A549 (cell line): ENCODE results near the gene CDKN2AIPNL.

Experiments
- CEBPB ChIP-seq, 2 experiments: fragments of >200 bp in 1 of 2; sonication (Bioruptor Twin) in 1 of 2; formaldehyde crosslinking in 1 of 2; IDR thresholded peaks; 2 replicates each; pipeline ENCODE4 v1.6.1; 2012 to 2016
- EP300 ChIP-seq, 2 experiments: fragments of >200 bp; sonication (Bioruptor Twin); formaldehyde crosslinking; IDR thresholded peaks; 2 replicates in 1 of 2; 3 replicates in 1 of 2; pipeline ENCODE4 v1.6.1; 2016 to 2017
- NR3C1 ChIP-seq: fragments of >200 bp; sonication (Bioruptor Twin); formaldehyde crosslinking; IDR thresholded peaks from 3 replicates; pipeline ENCODE4 v1.6.1; 2017
- POLR2A ChIP-seq: IDR thresholded peaks from 2 replicates; pipeline ENCODE4 v1.6.1; 2012; ENCODE audit warnings: mild to moderate bottlenecking, low read length
- TFCP2L1 ChIP-seq: fragments of 250-450 bp; sonication (Bioruptor Pico); IDR thresholded peaks from 2 replicates; pipeline ENCODE4 v1.5.0; 2021; ENCODE audit warnings: mild to moderate bottlenecking
- TF ChIP-seq, protein P1 (sequence below): fragments of >200 bp; sonication (Bioruptor Twin); formaldehyde crosslinking; IDR thresholded peaks from 3 replicates; pipeline ENCODE4 v1.5.1; 2016
- TF ChIP-seq, protein P2 (sequence below): fragments of 250-450 bp; sonication (Bioruptor Pico); IDR thresholded peaks from 2 replicates; pipeline ENCODE4 v1.5.0; 2020; ENCODE audit warnings: low read depth, mild to moderate bottlenecking, moderate library complexity
- TF ChIP-seq, protein P3 (sequence below): IDR thresholded peaks from 2 replicates; pipeline ENCODE4 v1.6.1; 2012
- TF ChIP-seq, protein P4 (sequence below): fragments of 150-350 bp; IDR thresholded peaks from 2 replicates; pipeline ENCODE4 v1.6.1; 2014; ENCODE audit warnings: low read depth, mild to moderate bottlenecking, low read length
- TF ChIP-seq, protein P5 (sequence below): fragments of 200-600 bp; sonication (generic); IDR thresholded peaks from 2 replicates; pipeline ENCODE4 v1.6.1; 2016; ENCODE audit warnings: antibody characterized with exemption, mild to moderate bottlenecking, moderate library complexity

DNA sequence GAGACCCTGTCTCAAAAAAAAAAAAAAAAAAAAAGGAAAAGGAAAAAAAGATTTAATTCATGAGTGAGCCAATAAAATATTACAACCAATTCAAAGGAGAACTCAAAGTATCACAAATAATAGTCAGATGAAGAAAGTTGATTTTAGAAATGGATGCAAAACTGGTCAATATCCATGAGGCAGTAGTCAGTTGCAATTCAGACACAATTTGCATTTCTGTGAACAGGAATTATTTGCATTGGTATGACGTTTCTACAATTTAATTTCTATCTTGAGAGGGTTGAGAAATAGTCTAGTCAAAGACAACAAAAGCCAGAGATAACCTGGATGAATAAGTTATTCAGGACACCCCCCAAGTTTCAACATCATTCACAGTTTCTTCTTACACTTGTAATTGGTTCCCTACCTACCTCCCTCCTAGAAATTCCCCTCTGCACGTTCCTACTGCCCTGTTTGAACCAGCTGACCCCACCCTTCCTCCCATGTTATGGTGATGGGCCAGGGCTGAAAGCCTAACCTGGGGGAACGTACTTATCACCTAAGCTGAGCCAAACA lies 28.6 kb upstream of the CDKN2AIPNL start:
- TF ChIP-seq NR3C1 (no peak), POLR2A (no peak), EP300 (IDR thresholded peaks at IDR 0.05) (no peak), TFCP2L1 (no peak), CEBPB (IDR thresholded peaks at IDR 0.05) (no peak)
- TF ChIP-seq, protein P1, sequence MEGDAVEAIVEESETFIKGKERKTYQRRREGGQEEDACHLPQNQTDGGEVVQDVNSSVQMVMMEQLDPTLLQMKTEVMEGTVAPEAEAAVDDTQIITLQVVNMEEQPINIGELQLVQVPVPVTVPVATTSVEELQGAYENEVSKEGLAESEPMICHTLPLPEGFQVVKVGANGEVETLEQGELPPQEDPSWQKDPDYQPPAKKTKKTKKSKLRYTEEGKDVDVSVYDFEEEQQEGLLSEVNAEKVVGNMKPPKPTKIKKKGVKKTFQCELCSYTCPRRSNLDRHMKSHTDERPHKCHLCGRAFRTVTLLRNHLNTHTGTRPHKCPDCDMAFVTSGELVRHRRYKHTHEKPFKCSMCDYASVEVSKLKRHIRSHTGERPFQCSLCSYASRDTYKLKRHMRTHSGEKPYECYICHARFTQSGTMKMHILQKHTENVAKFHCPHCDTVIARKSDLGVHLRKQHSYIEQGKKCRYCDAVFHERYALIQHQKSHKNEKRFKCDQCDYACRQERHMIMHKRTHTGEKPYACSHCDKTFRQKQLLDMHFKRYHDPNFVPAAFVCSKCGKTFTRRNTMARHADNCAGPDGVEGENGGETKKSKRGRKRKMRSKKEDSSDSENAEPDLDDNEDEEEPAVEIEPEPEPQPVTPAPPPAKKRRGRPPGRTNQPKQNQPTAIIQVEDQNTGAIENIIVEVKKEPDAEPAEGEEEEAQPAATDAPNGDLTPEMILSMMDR = no peak
- TF ChIP-seq, protein P2, sequence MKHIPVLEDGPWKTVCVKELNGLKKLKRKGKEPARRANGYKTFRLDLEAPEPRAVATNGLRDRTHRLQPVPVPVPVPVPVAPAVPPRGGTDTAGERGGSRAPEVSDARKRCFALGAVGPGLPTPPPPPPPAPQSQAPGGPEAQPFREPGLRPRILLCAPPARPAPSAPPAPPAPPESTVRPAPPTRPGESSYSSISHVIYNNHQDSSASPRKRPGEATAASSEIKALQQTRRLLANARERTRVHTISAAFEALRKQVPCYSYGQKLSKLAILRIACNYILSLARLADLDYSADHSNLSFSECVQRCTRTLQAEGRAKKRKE (CRISPR knock-in tag) = no peak
- TF ChIP-seq, protein P3, sequence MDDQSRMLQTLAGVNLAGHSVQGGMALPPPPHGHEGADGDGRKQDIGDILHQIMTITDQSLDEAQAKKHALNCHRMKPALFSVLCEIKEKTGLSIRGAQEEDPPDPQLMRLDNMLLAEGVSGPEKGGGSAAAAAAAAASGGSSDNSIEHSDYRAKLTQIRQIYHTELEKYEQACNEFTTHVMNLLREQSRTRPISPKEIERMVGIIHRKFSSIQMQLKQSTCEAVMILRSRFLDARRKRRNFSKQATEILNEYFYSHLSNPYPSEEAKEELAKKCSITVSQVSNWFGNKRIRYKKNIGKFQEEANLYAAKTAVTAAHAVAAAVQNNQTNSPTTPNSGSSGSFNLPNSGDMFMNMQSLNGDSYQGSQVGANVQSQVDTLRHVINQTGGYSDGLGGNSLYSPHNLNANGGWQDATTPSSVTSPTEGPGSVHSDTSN = no peak
- TF ChIP-seq, protein P4, sequence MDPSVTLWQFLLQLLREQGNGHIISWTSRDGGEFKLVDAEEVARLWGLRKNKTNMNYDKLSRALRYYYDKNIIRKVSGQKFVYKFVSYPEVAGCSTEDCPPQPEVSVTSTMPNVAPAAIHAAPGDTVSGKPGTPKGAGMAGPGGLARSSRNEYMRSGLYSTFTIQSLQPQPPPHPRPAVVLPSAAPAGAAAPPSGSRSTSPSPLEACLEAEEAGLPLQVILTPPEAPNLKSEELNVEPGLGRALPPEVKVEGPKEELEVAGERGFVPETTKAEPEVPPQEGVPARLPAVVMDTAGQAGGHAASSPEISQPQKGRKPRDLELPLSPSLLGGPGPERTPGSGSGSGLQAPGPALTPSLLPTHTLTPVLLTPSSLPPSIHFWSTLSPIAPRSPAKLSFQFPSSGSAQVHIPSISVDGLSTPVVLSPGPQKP = no peak
- TF ChIP-seq, protein P5, sequence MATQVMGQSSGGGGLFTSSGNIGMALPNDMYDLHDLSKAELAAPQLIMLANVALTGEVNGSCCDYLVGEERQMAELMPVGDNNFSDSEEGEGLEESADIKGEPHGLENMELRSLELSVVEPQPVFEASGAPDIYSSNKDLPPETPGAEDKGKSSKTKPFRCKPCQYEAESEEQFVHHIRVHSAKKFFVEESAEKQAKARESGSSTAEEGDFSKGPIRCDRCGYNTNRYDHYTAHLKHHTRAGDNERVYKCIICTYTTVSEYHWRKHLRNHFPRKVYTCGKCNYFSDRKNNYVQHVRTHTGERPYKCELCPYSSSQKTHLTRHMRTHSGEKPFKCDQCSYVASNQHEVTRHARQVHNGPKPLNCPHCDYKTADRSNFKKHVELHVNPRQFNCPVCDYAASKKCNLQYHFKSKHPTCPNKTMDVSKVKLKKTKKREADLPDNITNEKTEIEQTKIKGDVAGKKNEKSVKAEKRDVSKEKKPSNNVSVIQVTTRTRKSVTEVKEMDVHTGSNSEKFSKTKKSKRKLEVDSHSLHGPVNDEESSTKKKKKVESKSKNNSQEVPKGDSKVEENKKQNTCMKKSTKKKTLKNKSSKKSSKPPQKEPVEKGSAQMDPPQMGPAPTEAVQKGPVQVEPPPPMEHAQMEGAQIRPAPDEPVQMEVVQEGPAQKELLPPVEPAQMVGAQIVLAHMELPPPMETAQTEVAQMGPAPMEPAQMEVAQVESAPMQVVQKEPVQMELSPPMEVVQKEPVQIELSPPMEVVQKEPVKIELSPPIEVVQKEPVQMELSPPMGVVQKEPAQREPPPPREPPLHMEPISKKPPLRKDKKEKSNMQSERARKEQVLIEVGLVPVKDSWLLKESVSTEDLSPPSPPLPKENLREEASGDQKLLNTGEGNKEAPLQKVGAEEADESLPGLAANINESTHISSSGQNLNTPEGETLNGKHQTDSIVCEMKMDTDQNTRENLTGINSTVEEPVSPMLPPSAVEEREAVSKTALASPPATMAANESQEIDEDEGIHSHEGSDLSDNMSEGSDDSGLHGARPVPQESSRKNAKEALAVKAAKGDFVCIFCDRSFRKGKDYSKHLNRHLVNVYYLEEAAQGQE = no peak
